H1 (cell line): Measurements from ENCODE around the gene OLFM2. TPM values are rescaled to one million over a fixed set of nuclear protein-coding genes. Genes with fewer than 3 reads are reported as not detected.

Experiments
- CTCF ChIA-PET: fragments of 300-600 bp; sonication (Branson Sonifier 250); formaldehyde crosslinking; loops from one replicate; lab custom pipeline; 2021; ENCODE audit not compliant: partially characterized antibody; lab: Charles Lee
- POLR2A ChIA-PET: fragments of 300-600 bp; sonication (Branson Sonifier 250); formaldehyde crosslinking; loops from one replicate; lab custom pipeline; 2021; ENCODE audit warnings: inconsistent platforms; ENCODE audit not compliant: partially characterized antibody; lab: Charles Lee
- DNase-seq, 2 experiments: peaks; one replicate each; pipeline versions ENCODE4 v3.0.0 to v3.0.0-alpha.2; 2010 to 2022; ENCODE audit warnings: low spot score in 2 of 2, low read depth in 1 of 2, mixed read lengths in 1 of 2
- FAIRE-seq: peaks from 2 replicates; lab custom pipeline; 2011; peaks lifted over from hg19 to GRCh38; lab: Jason Lieb, UNC
- H2AFZ ChIP-seq: 2 replicates; pipeline ENCODE4 v1.8.1; 2012; ENCODE audit warnings: low read length, inconsistent platforms
- H2AK5ac ChIP-seq: 2 replicates; pipeline ENCODE4 v1.6.1; 2013; ENCODE audit warnings: low read depth, low read length
- H2BK120ac ChIP-seq: replicated peaks from 2 replicates; pipeline ENCODE3; 2013; ENCODE audit warnings: low read depth, low read length, inconsistent platforms
- H2BK12ac ChIP-seq: 2 replicates; pipeline ENCODE4 v1.6.1; 2013; ENCODE audit warnings: low read depth, low read length
- H2BK15ac ChIP-seq: 2 replicates; pipeline ENCODE4 v1.6.1; 2013; ENCODE audit warnings: low read length
- H2BK20ac ChIP-seq: 2 replicates; pipeline ENCODE4 v1.6.1; 2013; ENCODE audit warnings: low read length
- H2BK5ac ChIP-seq: 2 replicates; pipeline ENCODE4 v1.6.1; 2013; ENCODE audit warnings: low read depth, low read length
- H3K14ac ChIP-seq: 2 replicates; pipeline ENCODE4 v1.6.1; 2013; ENCODE audit warnings: inconsistent platforms; ENCODE audit not compliant: insufficient read length
- H3K18ac ChIP-seq: 2 replicates; pipeline ENCODE4 v1.6.1; 2013; ENCODE audit warnings: low read length; ENCODE audit errors: extremely low read depth
- H3K23ac ChIP-seq: 2 replicates; pipeline ENCODE4 v1.6.1; 2013; ENCODE audit warnings: inconsistent platforms; ENCODE audit not compliant: insufficient read length
- H3K23me2 ChIP-seq: 2 replicates; pipeline ENCODE4 v1.6.1; 2013; ENCODE audit warnings: low read depth, low read length
- H3K27ac ChIP-seq: 2 replicates; pipeline ENCODE4 v1.6.1; 2011; ENCODE audit warnings: low read depth, low read length, inconsistent platforms
- H3K27me3 ChIP-seq, 4 experiments: replicated peaks in 1 of 4; 1 replicate in 1 of 4; 2 replicates in 3 of 4; pipeline versions ENCODE4 v1.6.1 to v1.8.1; 2011 to 2013; ENCODE audit warnings: low read length in 3 of 4, mild to moderate bottlenecking in 3 of 4, inconsistent platforms in 2 of 4, mixed read lengths in 2 of 4, moderate library complexity in 1 of 4; ENCODE audit not compliant: control insufficient read depth in 3 of 4, insufficient read depth in 3 of 4; ENCODE audit errors: extremely low read depth in 1 of 4
- H3K36me3 ChIP-seq, 4 experiments: 2 replicates each; pipeline versions ENCODE4 v1.6.1 to v1.8.1; 2011 to 2013; ENCODE audit warnings: mild to moderate bottlenecking in 4 of 4, low read length in 3 of 4, moderate library complexity in 2 of 4, control low read depth in 1 of 4, inconsistent platforms in 1 of 4; ENCODE audit not compliant: insufficient read depth in 4 of 4, control insufficient read depth in 2 of 4
- H3K4ac ChIP-seq: replicated peaks from 2 replicates; pipeline ENCODE3; 2013; ENCODE audit warnings: low read length, low read depth, mixed read lengths, inconsistent platforms; ENCODE audit not compliant: insufficient read length
- H3K4me1 ChIP-seq, 4 experiments: replicated peaks in 1 of 4; 1 replicate in 1 of 4; 2 replicates in 3 of 4; pipeline versions ENCODE4 v1.6.1 to v1.8.1; 2011 to 2013; ENCODE audit warnings: low read length in 3 of 4, inconsistent platforms in 2 of 4, mixed read lengths in 1 of 4; ENCODE audit not compliant: insufficient read depth in 4 of 4, control insufficient read depth in 3 of 4
- H3K4me2 ChIP-seq, 2 experiments: 2 replicates each; pipeline versions ENCODE4 v1.6.1 to v1.8.1; 2011 to 2013; ENCODE audit warnings: low read depth in 2 of 2, low read length in 2 of 2, control low read depth in 1 of 2, inconsistent platforms in 1 of 2, mild to moderate bottlenecking in 1 of 2; ENCODE audit not compliant: insufficient read depth in 1 of 2
- H3K4me3 ChIP-seq, 4 experiments: fragments of 200-600, 300-600 bp in 1 of 4; sonication (generic), shearing (Covaris generic), sonication (Bioruptor Twin) in 1 of 4; 2 replicates each; pipeline versions ENCODE4 v1.5.1 to v1.8.1; 2011 to 2016; ENCODE audit warnings: low read length in 4 of 4, low read depth in 3 of 4, control low read depth in 2 of 4, inconsistent platforms in 2 of 4, mild to moderate bottlenecking in 2 of 4, mixed read lengths in 1 of 4, moderate library complexity in 1 of 4; ENCODE audit not compliant: insufficient read depth in 2 of 4; ENCODE audit errors: extremely low read depth in 1 of 4
- H3K56ac ChIP-seq: replicated peaks from 2 replicates; pipeline ENCODE3; 2013; ENCODE audit warnings: low read depth, mild to moderate bottlenecking, mixed read lengths, low read length, inconsistent platforms; ENCODE audit not compliant: insufficient read length
- H3K79me1 ChIP-seq: 2 replicates; pipeline ENCODE4 v1.6.1; 2013; ENCODE audit warnings: low read depth, low read length, control low read depth
- H3K79me2 ChIP-seq, 2 experiments: 2 replicates each; pipeline versions ENCODE4 v1.6.1 to v1.8.1; 2012 to 2013; ENCODE audit warnings: low read length in 2 of 2, mild to moderate bottlenecking in 2 of 2, inconsistent platforms in 1 of 2; ENCODE audit not compliant: insufficient read depth in 2 of 2, control insufficient read depth in 1 of 2
- H3K9ac ChIP-seq, 4 experiments: replicated peaks in 1 of 4; 1 replicate in 1 of 4; 2 replicates in 3 of 4; pipeline versions ENCODE4 v1.6.1 to v1.8.1; 2011 to 2013; ENCODE audit warnings: low read depth in 3 of 4, low read length in 3 of 4, control low read depth in 2 of 4, mild to moderate bottlenecking in 2 of 4, moderate library complexity in 2 of 4, inconsistent platforms in 1 of 4; ENCODE audit errors: extremely low read depth in 1 of 4
- H3K9me3 ChIP-seq, 2 experiments: 2 replicates each; pipeline versions ENCODE4 v1.6.1 to v1.8.1; 2012 to 2013; ENCODE audit warnings: mild to moderate bottlenecking in 2 of 2, moderate library complexity in 2 of 2, control low read depth in 1 of 2, inconsistent platforms in 1 of 2, low read depth in 1 of 2, low read length in 1 of 2, mixed read lengths in 1 of 2; ENCODE audit not compliant: insufficient read depth in 2 of 2
- H4K20me1 ChIP-seq, 2 experiments: replicated peaks in 1 of 2; 2 replicates each; pipeline versions ENCODE3 to v1.8.1; 2011 to 2013; ENCODE audit warnings: inconsistent platforms in 2 of 2, low read length in 2 of 2, mild to moderate bottlenecking in 1 of 2; ENCODE audit not compliant: insufficient read depth in 2 of 2, control insufficient read depth in 1 of 2
- H4K5ac ChIP-seq: 2 replicates; pipeline ENCODE4 v1.6.1; 2013; ENCODE audit warnings: low read length, low read depth, mixed read lengths, inconsistent platforms; ENCODE audit not compliant: insufficient read length
- H4K8ac ChIP-seq: 2 replicates; pipeline ENCODE4 v1.8.0; 2013; ENCODE audit warnings: mild to moderate bottlenecking, moderate library complexity, low read length, inconsistent platforms; ENCODE audit not compliant: insufficient read depth; ENCODE audit errors: extremely low read depth
- H4K91ac ChIP-seq: replicated peaks from 2 replicates; pipeline ENCODE3; 2013; ENCODE audit warnings: low read length, mixed read lengths, inconsistent platforms; ENCODE audit not compliant: insufficient read length
- BACH1 ChIP-seq: IDR thresholded peaks from 2 replicates; pipeline ENCODE4 v1.6.1; 2012; ENCODE audit warnings: low read length, improper control_type of control experiment
- KDM5A ChIP-seq: fragments of 200-600 bp; IDR thresholded peaks from 2 replicates; pipeline ENCODE4 v1.7.1; 2012; ENCODE audit warnings: mild to moderate bottlenecking, low read length, inconsistent platforms, mixed read lengths
- SIN3A ChIP-seq, 2 experiments: IDR thresholded peaks in 1 of 2; conservative IDR thresholded peaks in 1 of 2; 2 replicates each; pipeline ENCODE4 v1.6.1; 2011 to 2012; ENCODE audit warnings: low read length in 2 of 2, improper control_type of control experiment in 1 of 2, low read depth in 1 of 2, mild to moderate bottlenecking in 1 of 2
- WGBS, 2 experiments: shearing (Covaris generic) in 1 of 2; methylation state at CpG; one replicate each; pipeline versions ENCODE4 v1.1.6 to v1.1.7; 2013 to 2015; ENCODE audit warnings: low lambda C conversion rate in 2 of 2, mixed read lengths in 2 of 2, inconsistent platforms in 1 of 2, low coverage in 1 of 2, missing lambda C conversion rate in 1 of 2; ENCODE audit not compliant: insufficient replicate concordance in 2 of 2, insufficient coverage in 1 of 2, insufficient read length in 1 of 2; ENCODE audit errors: extremely low coverage in 1 of 2, missing lambda C conversion rate in 1 of 2; 5-methylcytosine and 5-hydroxymethylcytosine counted together
- polyA plus RNA-seq, 7 experiments: library from polyadenylated mRNA; depleted of rRNA in 3 of 7; stranded (reverse) in 5 of 7; unstranded in 2 of 7; fragments of >200 nt in 5 of 7; fragments of 200-250 nt in 2 of 7; gene quantifications; 1 replicate in 5 of 7; 2 replicates in 1 of 7; 4 replicates in 1 of 7; pipeline versions ENCODE4 v1.2.1 to v1.2.3, GENCODE V29; 2011 to 2013; ENCODE audit warnings: missing spikeins in 2 of 7, mixed read lengths in 2 of 7
- total RNA-seq: library from RNA; stranded (reverse); fragmentation: NEBNext Ultra II Directional; extraction: Animal tissue kit (Norgen Biotek cat#: 25700); gene quantifications from 2 replicates; pipeline ENCODE4 v1.2.1, GENCODE V29; 2021

The OLFM2 gene
- total and polyA plus RNA-seq, 2 of the 8 experiments (the other 6 are each of a cell fraction or from before 2014, with no cell fraction given): 68.2 to 151 TPM

GRCh38 chr19:9865732-9866501 is 70.4 kb downstream of the OLFM2 start:
- H3K27me3 ChIP-seq: no peaks in the 10 kb centered on the region
- peaks cover 2% of the 10 kb centered on the region; the same call in 1 of the 2 replicates for H3K79me1 ChIP-seq
- no peak overlapping the region for H2BK15ac ChIP-seq
- H2BK20ac ChIP-seq: no peak overlapping the region
- H3K4me2 ChIP-seq: peak overlapping the region in 1 of 2 experiments; percentile 41; a peak in 2 of 4 replicates
- H3K27ac ChIP-seq: no peak overlapping the region
- H3K9ac ChIP-seq: no peak overlapping the region; a peak in 1 of 7 replicates
- H2BK120ac ChIP-seq: peak overlapping the region; percentile 19
- no peak overlapping the region for H3K23ac ChIP-seq
- H2AFZ ChIP-seq: no peak overlapping the region
- H3K23me2 ChIP-seq: no peaks in the 10 kb centered on the region
- no peak overlapping the region for H3K4me3 ChIP-seq
- H3K9me3 ChIP-seq: no peaks in the 10 kb centered on the region
- TF ChIP-seq BACH1 (no peak), SIN3A (conservative IDR thresholded peaks at IDR 0.05 in 1 of 2, IDR thresholded peaks at IDR 0.05 in 1 of 2; ENCODE audit: low read depth in 1 of 2, low read length in 2 of 2) (no peak), KDM5A (no peak)
- ChIA-PET CTCF (interaction anchor here (0.9 kb wide), 1 partner anchor 18 kb away, joined by 4 read pairs; no protein-coding TSS in a partner anchor), POLR2A (interaction anchor here (1.0 to 2.0 kb wide), 4 partner anchors 10 to 20 kb away, joined by 3 to 5 read pairs (median 4); no protein-coding TSS in a partner anchor)
- H4K8ac ChIP-seq: no peak overlapping the region
- no peaks in the 10 kb centered on the region; a peak in 1 of 8 replicates for H3K36me3 ChIP-seq
- H3K18ac ChIP-seq: no peak overlapping the region
- no peak overlapping the region for H3K14ac ChIP-seq
- H2BK5ac ChIP-seq: no peak overlapping the region
- DNase-seq: no peak
- no peaks in the 10 kb centered on the region for H3K79me2 ChIP-seq
- H4K20me1 ChIP-seq: peaks cover 0 to 2% of the 10 kb centered on the region in 2 experiments
- 85% methylated on average over 16 of the region's 16 CpGs; no CpG with 5 or more reads in 1 of the 2 experiments for WGBS, 2 experiments
- peaks cover 0 to 7% (median 4%) of the 10 kb centered on the region in 4 experiments; a peak in 3 of 7 replicates for H3K4me1 ChIP-seq
- no peak overlapping the region for H4K91ac ChIP-seq
- no peak overlapping the region for H2AK5ac ChIP-seq
- no peak overlapping the region for H4K5ac ChIP-seq
- H3K4ac ChIP-seq: no peak overlapping the region
- FAIRE-seq: no peak
- no peak overlapping the region for H3K56ac ChIP-seq
- H2BK12ac ChIP-seq: no peak overlapping the region
